ENCODE results near the gene RELN.
"Not testable (repeated sequence)": the region's sequence is repeated elsewhere in the genome, so short reads cannot be mapped to it uniquely, and the experiment has no call there.

Gene RELN

DNA sequence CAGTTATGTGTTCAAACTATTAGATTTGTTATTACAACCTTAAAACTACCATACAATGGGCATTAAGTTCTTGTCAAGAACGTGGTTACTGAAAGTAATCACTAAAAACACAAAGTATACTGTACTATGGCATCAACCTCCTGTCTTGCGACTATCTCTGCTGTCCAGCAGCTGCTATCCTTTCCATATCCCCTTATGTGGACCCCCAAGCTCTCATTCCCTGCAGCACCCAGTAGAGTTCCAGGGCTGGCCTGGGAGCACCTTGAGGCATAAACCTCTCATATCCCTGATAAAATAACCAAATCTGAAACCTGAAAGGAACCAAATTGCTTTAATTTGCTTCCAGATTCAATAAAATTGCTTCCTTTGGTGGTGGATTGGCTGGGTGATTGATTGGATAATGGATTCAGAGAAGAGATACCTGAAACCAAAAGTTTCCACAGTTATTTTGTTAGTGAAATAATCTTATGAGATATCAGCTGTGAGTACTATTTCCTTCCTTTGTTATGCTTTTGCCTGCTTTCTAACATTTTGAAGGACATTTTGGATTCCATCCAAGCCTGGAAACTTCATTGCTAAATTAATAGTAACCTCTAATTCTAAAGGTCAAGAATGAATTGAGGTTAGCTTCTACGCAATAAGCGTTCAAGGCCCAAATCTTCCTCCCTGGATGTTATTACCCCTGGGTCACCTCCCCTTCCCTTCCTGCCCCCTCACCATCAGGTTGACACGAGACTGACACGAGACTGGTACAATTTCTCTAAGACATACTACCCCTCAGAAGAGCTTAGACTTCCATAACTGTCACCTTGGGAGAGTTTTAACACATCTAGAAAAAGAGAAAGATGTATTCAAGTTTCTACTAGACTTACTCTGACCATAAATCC is 48.8 kb downstream of the RELN start:
- DNase-seq = no peak

DNA sequence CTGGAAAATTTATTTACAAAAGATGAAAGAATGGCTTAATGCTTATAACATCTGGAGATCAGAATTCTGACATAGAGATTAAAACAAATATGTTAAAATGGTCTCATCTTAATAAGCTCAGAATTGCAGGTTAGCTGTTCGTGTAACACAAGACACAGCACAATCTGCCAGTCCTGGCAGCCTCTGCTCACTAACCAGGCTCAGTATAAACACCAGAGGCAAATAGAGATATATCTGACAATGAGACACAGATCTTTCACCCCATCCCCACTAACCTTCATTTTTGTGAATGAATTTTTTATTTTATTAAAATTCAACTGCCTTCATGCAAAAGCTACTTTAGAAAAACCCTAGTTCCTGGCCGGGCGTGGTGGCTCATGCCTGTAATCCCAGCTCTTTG is 51.8 kb downstream of the RELN start:
- no peak for DNase-seq

DNA sequence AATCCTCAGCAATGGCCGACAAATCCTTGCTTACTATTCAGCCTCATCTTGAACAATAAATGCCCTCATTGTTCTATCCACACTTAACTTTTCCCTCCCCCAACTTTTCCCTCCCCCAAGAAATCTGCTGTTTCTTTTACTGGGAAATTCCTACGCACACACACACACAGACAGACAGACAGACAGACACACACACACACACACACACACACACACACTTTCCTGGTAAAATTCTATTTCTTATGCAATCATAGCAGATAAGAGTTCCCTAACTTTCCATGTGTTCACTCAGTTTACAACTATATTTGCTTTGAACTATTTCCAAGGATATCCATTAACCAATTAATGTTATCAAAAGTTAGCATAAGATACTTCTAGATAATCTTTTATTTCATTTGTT is 52.9 kb downstream of the RELN start:
- no peak for DNase-seq

DNA sequence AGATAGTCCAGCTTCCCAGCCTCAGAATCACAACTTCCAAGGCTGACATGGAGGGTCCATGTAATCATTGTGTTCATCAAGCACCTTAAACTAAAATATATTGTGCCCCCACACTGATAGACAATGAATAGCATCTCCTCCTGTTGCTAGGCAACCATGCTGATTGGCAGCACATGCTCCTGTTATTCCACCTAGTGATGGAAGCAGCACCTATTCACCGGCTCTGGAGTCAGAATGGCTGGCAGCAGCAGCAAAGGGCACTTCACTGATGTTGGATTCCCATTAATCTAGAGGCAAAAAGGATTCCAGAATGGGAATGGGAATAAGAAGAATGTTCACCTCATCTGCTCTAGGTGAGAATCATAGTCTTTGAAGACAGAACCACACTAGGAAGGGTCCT is 55.0 kb downstream of the RELN start:
- DNase-seq = no peak

DNA sequence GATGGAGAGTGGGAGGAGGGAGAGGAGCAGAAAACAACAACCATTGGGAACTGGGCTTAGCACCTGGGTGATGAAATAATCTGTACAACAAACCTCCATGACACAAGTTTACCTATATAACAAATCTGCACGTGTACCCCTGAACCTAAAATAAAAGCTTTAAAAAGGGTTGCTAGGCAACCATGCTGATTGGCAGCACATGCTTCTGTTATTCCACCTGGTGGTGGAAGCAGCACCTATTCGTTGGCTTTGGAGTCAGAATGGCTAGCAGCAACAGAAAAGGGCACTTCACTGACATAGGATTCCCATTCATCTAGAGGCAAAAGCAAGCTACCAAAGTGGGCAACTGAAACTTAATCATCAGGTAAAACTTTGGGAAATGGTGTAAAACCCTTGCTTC is 57.1 kb downstream of the RELN start:
- DNase-seq = no peak

DNA sequence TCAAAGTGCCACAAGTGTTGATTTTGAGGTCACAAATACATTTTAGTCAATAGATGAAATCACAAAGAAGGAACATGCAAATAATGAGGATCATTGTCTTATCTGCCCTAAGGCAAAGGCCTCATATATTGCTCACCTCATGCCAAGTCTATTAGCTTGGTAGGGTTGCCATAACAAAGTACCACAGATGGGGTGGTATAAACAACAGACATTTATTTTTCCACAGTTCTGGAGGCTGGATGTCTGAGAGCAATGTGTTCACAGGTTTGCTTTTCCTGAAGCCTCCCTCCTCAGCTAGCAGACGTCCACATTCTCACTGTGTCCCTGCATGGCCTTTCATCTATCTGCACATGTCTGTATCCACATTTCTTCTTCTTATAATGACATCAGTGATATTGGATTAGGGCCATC is 59.6 kb downstream of the RELN start:
- DNase-seq = no peak

DNA sequence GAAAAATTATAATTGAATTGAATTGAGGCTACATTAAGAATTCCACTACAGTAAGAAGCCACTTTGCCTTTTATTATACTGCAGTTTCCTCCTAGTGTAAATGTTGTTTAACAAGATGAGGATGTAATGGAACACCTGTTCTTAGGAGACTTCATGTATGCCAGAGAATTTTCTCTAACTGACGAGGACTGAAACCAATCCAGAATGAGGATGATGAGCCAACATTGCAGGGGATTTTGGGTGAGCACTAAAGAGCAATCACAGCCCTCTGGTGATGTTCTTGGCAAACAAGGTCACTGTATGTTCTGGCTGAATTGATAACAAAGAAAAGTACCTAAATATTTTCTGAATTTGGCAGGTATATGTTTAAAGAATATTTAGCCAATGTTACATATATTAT is 60.9 kb downstream of the RELN start:
- DNase-seq = no peak

DNA sequence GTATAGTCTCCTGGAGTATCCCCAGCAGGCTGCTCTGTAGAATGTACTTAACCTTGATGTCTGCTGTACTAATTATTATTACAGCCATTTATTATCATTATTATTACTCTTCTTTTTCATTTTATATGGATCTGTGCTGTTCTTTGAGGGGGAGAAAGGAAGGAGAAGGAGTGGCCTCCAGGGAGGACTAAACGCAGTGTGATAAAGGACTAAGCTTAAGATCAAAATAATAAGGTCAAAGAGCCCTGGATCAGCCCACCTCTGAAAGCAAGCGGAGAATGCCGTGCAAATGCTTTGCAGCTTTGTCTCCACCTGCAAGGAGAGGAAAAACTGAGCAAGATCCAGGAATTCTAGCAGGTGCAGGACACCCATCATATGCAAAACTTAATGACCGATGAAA is 65.3 kb downstream of the RELN start:
- DNase-seq = no peak

DNA sequence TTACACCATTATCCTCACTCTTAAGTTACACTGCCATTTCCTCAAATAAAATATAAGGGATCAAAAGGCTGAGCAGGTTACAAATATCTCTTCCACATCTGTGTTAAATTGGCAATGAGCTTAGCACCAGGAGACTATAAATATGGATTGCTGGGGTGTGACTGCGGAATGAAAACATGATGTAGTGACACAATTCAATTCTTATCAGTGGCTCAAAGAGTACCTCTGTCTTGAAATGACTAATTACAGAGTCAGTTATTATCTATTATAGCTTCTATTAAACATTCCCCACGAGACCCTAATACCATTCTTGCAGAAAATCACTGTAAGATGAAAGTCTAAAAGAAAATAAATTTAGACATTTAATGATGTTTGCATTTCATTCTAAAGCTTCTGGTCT is 67.1 kb downstream of the RELN start:
- no peak for DNase-seq

DNA sequence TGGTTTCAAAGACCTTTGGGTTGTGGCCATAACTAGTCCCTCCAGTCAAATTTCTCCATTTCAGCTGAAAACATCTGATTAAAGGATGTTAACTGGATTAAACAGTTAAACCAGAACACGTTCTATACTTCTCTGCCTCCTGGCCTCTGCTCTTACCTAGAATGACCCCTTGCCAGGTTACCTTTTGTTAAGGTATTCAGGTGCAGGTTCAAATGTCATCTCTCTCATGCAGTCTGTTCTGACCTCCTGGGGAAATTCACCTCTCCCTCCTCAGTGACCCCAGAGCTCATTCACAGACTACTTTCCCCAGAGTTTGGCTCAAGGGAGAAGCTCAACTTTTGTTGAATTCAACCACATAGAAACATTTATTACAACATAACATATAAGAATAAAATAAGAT is 67.8 kb downstream of the RELN start:
- no peak for DNase-seq

DNA sequence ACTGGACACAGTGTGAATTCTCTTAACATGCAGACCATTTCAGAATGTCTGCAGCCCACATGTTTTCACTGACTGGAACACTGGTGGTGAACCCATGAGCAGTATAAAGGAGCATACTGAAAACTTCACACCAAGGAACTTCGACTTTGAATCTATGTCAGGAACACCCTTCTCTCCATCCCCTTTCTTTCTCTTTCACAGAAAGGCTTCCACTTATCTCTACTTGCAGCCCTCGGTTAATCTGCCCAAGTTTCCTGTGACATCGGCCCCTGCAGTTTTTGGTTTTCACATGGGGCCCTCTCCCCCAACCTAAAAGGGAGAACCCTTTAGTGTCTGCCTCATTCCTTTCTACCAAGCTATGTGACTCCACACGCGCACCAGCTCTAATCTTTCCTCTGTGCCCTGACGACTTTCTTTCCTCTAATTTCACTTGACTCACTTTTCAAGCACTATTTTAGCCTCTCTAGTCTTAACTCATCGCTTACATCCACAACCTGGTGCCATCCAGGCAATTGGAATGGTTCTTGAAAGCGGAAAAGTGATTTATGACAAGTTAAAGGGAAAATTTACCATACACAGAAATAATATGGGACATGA is 70.1 kb downstream of the RELN start:
- no peak for DNase-seq

DNA sequence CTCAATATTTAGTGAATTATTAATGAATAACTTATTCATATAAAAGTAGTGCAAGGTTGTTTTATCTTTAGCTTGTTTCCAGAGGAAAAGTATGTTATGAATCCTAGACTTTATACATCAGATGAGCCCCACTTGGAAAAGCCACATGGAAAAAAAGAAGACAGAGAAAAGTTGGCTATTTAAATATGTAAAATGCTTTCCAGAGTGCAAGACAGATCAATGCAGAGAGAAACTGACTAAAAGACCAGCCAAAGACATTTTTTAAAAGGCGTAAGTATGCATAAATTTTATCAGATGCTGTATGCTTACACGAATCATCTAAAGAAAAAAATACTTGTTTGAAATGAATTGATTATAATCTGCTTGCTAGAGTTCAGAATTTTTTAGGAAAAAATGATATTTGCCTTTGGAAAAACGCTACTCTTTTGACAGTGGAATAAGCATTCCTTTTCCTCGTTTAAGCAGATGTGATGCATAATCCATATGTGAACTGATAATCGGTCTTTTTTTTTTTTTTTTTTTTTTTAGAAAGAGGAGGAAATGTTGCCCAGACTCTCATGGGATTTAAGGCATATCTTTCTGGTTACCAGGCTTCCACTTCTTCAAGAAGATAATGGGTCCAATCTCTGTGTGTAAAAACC is 70.7 kb downstream of the RELN start:
- no peak for DNase-seq

DNA sequence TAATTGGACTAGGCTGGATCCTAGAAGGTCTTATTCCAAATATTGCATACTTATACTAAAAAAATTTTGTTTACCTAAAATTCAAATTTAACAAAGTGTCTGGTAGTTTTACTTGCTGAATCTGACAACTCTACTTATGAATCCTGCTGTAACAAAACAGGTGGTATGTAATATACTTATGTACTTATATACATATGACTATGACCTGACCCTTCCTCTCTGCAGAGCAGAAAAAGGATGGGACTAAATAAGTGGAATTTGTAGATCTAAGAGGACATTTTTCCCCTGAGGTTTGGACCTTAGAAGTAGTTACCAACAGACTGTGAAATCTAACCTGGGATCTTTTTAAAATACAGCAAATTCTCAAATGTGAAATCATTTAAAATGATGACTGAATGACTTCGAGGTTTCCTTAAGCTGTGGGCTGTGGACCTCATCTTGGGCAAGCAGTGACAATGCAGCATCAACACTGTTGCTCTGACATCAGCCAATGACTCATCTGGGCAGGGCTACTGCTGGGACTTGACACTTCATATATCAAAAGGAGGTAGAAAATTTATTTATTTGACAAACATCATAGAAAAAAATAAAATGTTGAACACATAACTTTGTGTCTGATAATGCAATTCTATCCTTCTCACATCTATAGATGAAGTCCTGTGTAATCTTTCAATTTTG is 73.6 kb downstream of the RELN start:
- no peak for DNase-seq

DNA sequence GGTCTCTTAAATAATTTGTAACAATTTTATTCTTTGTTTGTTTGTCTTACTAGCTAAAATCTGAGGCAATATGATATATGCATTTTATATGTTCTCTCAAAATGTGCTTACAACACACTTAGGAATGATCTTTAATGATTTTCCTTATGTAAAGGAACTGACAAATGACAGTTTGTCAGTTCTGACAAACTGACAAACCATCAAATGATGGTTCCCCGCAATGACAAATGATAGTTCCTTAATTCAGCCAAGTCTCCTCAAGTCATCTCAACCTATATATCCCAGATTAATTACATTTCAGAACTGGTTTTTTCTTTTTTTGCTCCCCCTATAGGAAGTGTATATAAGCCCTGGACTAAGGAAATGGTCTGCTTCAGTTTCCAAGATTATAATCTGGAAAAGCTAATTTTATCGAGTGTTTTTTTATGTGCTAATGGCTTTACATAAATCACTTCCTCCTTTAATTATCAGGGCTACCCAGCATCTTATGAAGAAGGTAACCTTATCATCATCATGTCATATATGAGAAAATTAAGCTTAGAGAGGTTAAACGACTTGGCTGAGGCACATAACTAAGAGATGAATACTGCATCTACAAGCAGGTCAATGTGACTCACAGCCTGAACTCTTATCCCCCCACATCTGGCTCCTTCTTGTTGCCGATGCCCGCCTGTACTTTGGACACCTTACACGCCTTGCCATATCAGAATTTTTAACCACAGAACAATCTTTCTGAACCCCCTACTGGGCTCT is 75.1 kb downstream of the RELN start:
- no peak for DNase-seq

DNA sequence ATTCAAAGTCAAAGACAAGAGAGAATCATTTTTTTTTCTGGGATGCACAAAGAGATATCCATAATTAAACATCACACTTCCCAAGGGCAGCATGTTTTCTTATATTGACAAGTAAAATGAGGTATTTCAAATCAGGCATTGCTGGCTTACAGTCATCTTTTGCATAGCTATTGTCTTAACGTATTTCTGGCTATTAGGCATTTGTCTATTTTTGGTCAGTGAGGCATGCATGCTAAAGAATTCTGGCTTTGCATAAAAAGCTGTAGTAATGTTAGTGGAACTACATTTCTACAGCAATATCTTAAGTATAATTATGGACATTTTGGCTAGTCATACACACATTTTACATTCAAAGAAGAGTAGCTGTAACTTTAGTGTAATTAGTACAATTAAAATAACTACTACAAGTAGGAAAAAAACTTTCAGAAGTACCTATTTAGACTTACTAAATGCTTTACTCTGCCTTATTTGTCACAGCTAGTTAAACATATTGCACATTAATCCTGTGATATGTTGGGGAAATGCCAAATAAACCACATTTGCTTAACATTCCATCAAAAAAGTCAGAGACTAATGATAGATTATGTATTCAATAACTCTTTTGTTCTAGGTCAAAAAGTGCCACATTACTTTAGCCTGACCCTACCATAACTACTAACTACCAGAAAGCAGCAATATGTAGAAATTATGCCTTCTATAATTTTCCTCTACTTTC is 76.4 kb downstream of the RELN start:
- no peak for DNase-seq

DNA sequence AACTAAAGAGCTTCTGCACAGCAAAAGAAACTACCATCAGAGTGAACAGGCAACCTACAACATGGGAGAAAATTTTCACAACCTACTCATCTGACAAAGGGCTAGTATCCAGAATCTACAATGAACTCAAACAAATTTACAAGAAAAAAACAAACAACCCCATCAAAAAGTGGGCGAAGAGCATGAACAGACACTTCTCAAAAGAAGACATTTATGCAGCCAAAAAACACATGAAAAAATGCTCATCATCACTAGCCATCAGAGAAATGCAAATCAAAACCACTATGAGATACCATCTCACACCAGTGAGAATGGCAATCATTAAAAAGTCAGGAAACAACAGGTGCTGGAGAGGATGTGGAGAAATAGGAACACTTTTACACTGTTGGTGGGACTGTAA is 78.4 kb downstream of the RELN start:
- not testable (repeated sequence) for DNase-seq

DNA sequence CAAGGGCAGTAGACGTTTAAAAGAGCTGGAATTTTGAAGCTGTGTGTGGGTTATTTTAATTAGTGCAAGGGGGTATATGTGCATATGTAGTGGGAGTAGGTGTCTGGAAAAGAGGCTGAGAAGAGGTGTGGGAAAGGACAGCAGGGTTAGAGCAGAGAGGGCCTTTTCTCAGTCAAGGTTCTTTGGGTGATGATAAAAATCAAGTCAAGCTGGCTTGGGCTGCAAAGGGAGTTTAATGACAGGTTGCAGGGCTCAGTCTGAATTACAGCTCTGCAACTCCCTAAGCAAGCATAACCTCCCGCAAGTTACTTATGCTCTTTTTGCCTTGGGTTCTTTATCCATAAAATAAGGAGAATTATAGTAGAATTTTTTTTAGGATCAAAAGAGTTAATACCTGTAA is 83.5 kb downstream of the RELN start:
- no peak for DNase-seq

DNA sequence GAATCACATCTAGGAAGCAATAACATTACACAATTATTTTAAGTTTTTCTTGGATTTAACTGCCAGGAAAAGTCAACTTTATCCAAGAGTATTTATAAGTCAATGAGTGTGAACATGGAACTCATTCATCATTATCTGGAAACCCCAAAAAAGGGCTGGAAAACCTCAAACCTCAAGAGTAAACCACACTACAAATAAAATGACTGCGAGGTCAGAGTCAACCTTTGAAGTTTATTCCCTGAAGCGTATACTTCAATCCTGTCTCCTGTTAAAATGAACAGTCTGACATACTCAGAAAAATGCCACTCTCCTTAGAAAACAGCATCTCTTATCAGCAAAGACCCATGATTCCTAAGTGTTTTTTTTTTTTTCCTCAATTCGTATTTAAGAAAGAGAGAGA is 86.5 kb downstream of the RELN start:
- no peak for DNase-seq

DNA sequence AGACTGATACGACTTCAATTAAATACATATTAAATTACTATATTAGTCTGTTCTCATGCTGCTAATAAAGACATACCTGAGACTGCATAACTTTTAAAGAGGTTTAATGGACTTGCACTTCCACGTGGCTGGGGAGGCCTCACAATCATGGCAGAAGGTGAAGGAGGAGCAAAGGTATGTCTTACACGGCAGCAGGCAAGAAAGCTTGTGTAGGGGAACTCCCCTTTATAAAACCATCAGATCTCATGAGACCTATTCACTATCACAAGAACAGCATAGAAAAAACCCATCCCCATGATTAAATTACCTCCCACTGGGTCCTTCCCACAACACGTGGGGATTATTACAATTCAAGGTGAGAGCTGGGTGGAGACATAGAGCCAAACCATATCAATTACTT is 92.6 kb downstream of the RELN start:
- DNase-seq = not testable (repeated sequence)

DNA sequence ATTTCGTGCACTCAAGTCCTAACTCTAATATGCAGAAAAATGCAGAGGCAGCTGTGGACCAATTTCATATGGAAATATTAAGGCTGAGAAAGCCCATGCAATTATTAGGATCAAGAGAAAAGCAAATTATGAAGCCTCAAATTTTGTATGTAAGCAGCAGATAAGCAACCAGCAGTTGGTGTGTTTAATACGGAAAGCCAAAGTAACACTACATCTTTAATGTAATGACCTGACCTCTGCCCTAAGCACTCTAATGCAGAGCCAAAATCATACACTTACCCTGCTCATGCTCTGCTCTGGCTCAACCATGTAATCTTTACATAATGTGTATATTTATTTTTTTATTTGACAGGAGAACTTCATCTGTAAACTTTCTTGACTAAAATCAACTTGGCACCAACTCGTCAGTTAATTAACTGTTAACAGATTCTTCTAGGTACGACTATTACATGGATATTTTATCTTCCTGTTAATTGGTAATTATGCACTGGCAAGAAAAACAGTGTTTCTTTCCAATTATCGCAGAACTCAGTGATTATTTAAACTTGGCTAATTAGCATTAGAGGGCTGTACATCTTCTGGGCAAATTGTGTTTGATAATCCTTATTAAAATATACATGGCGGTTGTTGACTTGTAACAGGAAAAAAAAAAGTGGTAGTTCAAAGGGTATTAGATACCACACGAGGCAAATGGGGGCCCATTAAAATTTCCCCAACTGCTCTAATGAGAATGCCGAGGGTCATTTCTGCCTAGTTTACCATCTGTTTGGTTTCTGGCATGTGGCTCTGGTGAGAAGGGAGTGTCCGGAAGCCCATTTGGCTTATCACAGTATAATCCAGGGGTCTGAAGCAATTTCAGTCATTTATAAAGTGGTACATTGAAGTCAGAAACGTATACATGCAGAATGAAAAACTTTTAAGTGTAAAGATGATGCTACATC is 94.5 kb downstream of the RELN start:
- DNase-seq = no peak

DNA sequence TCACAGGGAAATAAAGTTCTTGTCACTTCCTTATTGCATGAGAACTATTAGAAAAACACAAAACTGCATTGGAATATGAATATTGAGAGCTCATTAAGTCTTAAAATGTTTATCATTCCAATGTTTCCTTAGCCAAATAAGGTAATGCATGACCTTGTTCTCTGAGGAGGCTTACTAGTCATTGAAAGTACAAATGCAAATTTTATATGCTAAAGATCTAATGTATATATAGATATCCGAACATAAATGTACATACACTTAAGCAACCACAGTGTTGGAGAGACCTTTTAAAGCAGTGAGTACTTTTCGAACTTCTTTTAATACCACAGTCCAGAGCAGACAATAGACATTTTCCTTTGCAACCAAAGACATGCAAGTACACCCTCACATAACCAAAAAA is 96.1 kb downstream of the RELN start:
- no peak for DNase-seq

Measured in NCI-H1436 (cell line).